Measurements from ENCODE around the gene SLC23A1.

- TF ChIP-seq CTCF (IDR thresholded peaks at IDR 0.05), result peak in 9 of 12 donors; percentile 9 to 52 (median 33)
- no peak for TF ChIP-seq POLR2A (IDR thresholded peaks at IDR 0.05)
These were observed 2.3 kb upstream of the SLC23A1 start for GRCh38 chr5:139385061-139386049.
